Uterus (tissue), 4 donors: Measurements from ENCODE around the gene SULT2B1. TPM values are rescaled to one million over a fixed set of nuclear protein-coding genes. Genes with fewer than 3 reads are reported as not detected.

Experiments used
- DNase-seq, 2 donors: peaks; one replicate each; pipeline ENCODE4 v3.0.0-alpha.2; 2019 to 2020
- H3K27ac ChIP-seq, 2 donors: fragments of 200-600 bp; sonication (generic); 1 replicate in 1 of 2; 2 replicates in 1 of 2; pipeline ENCODE4 v1.5.1; 2016 to 2018
- H3K27me3 ChIP-seq, 2 donors: fragments of 200-600 bp; sonication (generic); one replicate each; pipeline ENCODE4 v1.5.1; 2018 to 2019; ENCODE audit warnings: control low read depth in 1 of 2
- H3K36me3 ChIP-seq, 2 donors: fragments of 200-600 bp; sonication (generic); one replicate each; pipeline ENCODE4 v1.5.1; 2019; ENCODE audit warnings: control low read depth in 1 of 2
- H3K4me1 ChIP-seq, 2 donors: fragments of 200-600 bp; sonication (generic); one replicate each; pipeline ENCODE4 v1.5.1; 2018 to 2019; ENCODE audit warnings: control low read depth in 1 of 2
- H3K4me3 ChIP-seq, 2 donors: fragments of 200-600 bp; sonication (generic); 1 replicate in 1 of 2; 2 replicates in 1 of 2; pipeline ENCODE4 v1.5.1; 2018 to 2019; ENCODE audit warnings: mild to moderate bottlenecking in 1 of 2
- H3K9me3 ChIP-seq, 2 donors: fragments of 200-600 bp; sonication (generic); one replicate each; pipeline ENCODE4 v1.5.1; 2019; ENCODE audit warnings: control low read depth in 1 of 2
- CTCF ChIP-seq, 4 experiments: fragments of 200-600 bp in 2 of 4; fragments of 450-650 bp in 2 of 4; sonication (generic) in 2 of 4; IDR thresholded peaks; one replicate each; pipeline ENCODE4 v1.5.1; 2016 to 2019; ENCODE audit warnings: antibody characterized with exemption in 4 of 4, mild to moderate bottlenecking in 2 of 4, moderate library complexity in 1 of 4
- POLR2A ChIP-seq, 2 donors: fragments of 450-650 bp; IDR thresholded peaks; one replicate each; pipeline ENCODE4 v1.6.1; 2016; ENCODE audit warnings: antibody characterized with exemption in 2 of 2, mild to moderate bottlenecking in 1 of 2, moderate library complexity in 1 of 2
- intact Hi-C: fragments of 100-400 bp; cut with DNase I; formaldehyde crosslinking; loops from one replicate; pipeline ENCODE4 v1.15.1; 2023; ENCODE audit warnings: low total_unique reads
- total RNA-seq, 4 donors: library from RNA; depleted of rRNA in 3 of 4; stranded (reverse); fragments of >200 nt in 3 of 4; gene quantifications; one replicate each; pipeline versions ENCODE4 v1.1.0 to v1.2.4, GENCODE V29; 2014 to 2023
- donor health status: DM: yes; HTN: yes; CAD: no.

Gene SULT2B1
- total RNA-seq, 4 donors from 2014 or later, result 0.41 TPM; not detected in 3

GRCh38 chr19:48638831-48639381, 86.9 kb downstream of the SULT2B1 start:
- Histone ChIP-seq H3K27ac (peak overlapping the region; percentile 96 to 99), H3K4me3 (no peak overlapping the region), H3K27me3 (no peaks in the 10 kb centered on the region), H3K36me3 (no peaks in the 10 kb centered on the region), H3K4me1 (peaks cover 2 to 11% of the 10 kb centered on the region in 2 donors), H3K9me3 (no peaks in the 10 kb centered on the region)
- DNase-seq, result peak; percentile 55 to 60
- intact Hi-C loops, result no loop called here
- TF ChIP-seq CTCF (IDR thresholded peaks at IDR 0.05) (no peak), POLR2A (IDR thresholded peaks at IDR 0.05) (no peak)

GRCh38 chr19:48639483-48640375, 87.8 kb downstream of the SULT2B1 start:
- peaks cover 0 to 8% of the 10 kb centered on the region in 2 donors for H3K4me1 ChIP-seq
- H3K36me3 ChIP-seq, result no peaks in the 10 kb centered on the region
- intact Hi-C loops, result loop anchor here (10.0 kb wide), 1 partner anchor 315 kb away; the partner anchor contains the start of gene BAX
- peak in 1 of 2 donors; percentile 48 for DNase-seq
- H3K27ac ChIP-seq, result peak overlapping the region in 1 of 2 donors; percentile 56
- no peak overlapping the region for H3K4me3 ChIP-seq
- H3K9me3 ChIP-seq, result no peaks in the 10 kb centered on the region
- H3K27me3 ChIP-seq, result no peaks in the 10 kb centered on the region
- TF ChIP-seq CTCF (IDR thresholded peaks at IDR 0.05) (no peak), POLR2A (IDR thresholded peaks at IDR 0.05) (no peak)

DNA sequence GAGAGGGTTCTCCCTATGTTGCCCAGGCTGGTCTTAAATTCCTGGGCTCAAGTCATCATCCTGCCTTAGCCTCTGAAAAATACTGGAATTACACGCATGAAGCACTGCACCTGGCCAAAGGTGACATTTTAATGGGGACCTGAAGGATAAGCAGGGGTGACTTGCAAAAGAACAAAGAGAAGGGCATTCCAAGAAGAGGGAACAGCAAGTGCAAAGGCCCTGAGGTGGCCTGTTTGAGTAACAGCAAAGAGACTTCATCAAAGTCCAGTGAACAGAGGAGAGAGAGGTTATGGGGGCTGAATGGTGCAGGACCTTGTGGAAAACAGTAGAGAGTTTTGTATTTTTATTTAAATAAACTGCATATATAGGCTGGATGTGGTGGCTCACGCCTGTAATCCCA, 89.9 kb downstream of the SULT2B1 start:
- no peak overlapping the region for H3K4me3 ChIP-seq
- H3K27ac ChIP-seq, result no peak overlapping the region
- peaks cover 6 to 8% of the 10 kb centered on the region in 2 donors for H3K4me1 ChIP-seq
- DNase-seq, result no peak
- TF ChIP-seq CTCF (IDR thresholded peaks at IDR 0.05) (no peak), POLR2A (IDR thresholded peaks at IDR 0.05) (no peak)
- H3K27me3 ChIP-seq, result no peaks in the 10 kb centered on the region
- H3K9me3 ChIP-seq, result no peaks in the 10 kb centered on the region
- H3K36me3 ChIP-seq, result no peaks in the 10 kb centered on the region
- intact Hi-C loops, result loop anchor here (10.0 kb wide), 1 partner anchor 313 kb away; the partner anchor contains the start of gene BAX

GRCh38 chr19:48642862-48643261, 90.9 kb downstream of the SULT2B1 start:
- intact Hi-C loops, result loop anchor here (10.0 kb wide), 1 partner anchor 312 kb away; the partner anchor contains the start of gene BAX

More at GRCh38 chr19:48642862-48643261, 90.9 kb downstream of the SULT2B1 start:
- DNase-seq, result no peak
- Histone ChIP-seq H3K27me3 (no peaks in the 10 kb centered on the region), H3K4me3 (no peak overlapping the region), H3K9me3 (no peaks in the 10 kb centered on the region), H3K36me3 (no peaks in the 10 kb centered on the region), H3K4me1 (peaks cover 6 to 8% of the 10 kb centered on the region in 2 donors), H3K27ac (no peak overlapping the region)
- no peak for TF ChIP-seq CTCF (IDR thresholded peaks at IDR 0.05)
- no peak for TF ChIP-seq POLR2A (IDR thresholded peaks at IDR 0.05)
